Ureter (tissue), 1 donor: Measurements from ENCODE around the gene PLCG2. TPM values are rescaled to one million over a fixed set of nuclear protein-coding genes. Genes with fewer than 3 reads are reported as not detected.
"Not testable (repeated sequence)": the region's sequence is repeated elsewhere in the genome, so short reads cannot be mapped to it uniquely, and the experiment has no call there.

ENCODE experiments used
- DNase-seq: peaks from one replicate; pipeline ENCODE4 v3.0.0-alpha.2; 2020; ENCODE audit warnings: low spot score
- total RNA-seq: library from RNA; stranded (reverse); gene quantifications from one replicate; pipeline ENCODE4 v1.2.4, GENCODE V29; 2023
- donor health status: DM: yes; HTN: yes; CAD: no.

The PLCG2 gene
- total RNA-seq, 1 donor from 2014 or later: 37.6 TPM

- DNase-seq: no peak
Observed at GRCh38 chr16:81754858-81755257, 24.2 kb upstream of the PLCG2 start.

- no peak for DNase-seq
Observed at GRCh38 chr16:81755915-81756614, 23.0 kb upstream of the PLCG2 start.

GRCh38 chr16:81756615-81757356, 22.3 kb upstream of the PLCG2 start:
- DNase-seq: no peak

- no peak for DNase-seq
Observed at GRCh38 chr16:81758376-81758775, 20.7 kb upstream of the PLCG2 start.

- not testable (repeated sequence) for DNase-seq
Observed at GRCh38 chr16:81762322-81762721, 16.8 kb upstream of the PLCG2 start.

GRCh38 chr16:81765111-81765919, 13.8 kb upstream of the PLCG2 start:
- DNase-seq: no peak

DNA sequence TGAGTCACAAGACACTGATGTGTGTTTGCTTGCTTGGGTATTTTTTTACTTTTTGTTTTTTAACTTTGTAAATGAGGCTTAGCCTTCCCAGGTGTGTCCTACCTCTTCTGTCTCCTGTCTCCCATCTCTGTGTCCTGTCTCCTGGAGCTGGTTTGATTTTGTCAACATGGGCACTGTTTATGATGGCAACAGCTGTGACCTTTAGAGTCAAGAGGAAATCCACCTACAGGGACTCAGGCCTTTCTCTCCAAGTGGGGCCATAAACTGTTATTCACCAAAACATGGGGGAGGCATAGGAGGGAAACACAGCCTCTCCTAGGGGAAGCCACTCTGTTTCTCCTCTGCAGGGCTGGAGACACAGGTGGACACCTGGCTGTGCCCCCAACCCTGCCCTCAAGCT, 13.1 kb upstream of the PLCG2 start:
- DNase-seq: no peak

DNA sequence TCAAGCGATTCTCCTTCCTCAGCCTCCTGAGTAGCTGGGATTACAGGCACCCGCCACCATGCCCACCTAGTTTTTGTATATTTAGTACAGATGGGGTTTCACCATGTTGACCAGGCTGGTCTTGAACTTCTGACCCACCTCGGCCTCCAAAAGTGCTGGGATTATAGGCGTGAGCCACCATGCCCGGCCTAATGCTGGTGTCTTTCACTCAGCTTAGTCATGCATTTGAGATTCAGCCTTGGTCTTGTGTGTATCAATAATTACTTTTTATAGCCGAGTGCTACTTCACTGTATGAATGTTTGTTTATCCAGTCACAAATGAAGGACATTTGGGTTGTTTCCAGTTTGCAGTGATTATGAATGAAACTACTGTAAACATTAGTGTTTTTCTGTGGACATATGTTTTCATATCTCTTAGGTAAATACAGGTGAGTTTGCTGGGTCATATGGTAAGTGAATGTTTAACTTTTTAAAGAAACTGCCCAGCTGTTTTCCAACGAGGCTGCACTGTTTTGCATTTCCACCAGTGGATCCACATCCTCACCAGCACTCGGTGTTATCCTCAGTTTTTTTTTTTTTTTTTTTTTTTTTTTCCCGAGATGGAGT, 11.0 kb upstream of the PLCG2 start:
- DNase-seq: no peak

- no peak for DNase-seq
Observed at GRCh38 chr16:81770008-81770407, 9.1 kb upstream of the PLCG2 start.

DNA sequence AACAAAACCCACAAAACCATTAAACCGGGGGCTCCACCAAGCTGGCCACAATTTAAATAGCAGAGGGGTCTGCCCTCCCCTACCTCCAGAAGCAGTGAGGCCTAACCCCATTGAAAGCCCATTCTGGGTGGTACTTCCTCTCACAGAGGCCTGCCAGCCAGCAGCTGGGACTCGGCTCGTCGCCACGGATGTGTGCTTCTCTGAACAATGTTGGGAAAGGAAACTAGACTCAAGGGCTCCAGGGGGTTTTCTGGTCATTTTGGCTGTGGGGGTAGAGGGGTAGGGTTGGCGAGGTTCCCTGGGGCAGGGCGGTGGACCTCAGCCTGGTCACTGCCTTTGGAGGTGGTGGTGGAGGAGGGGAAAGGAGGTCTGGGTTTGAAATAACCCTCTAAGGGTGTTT, 4.7 kb upstream of the PLCG2 start:
- DNase-seq: no peak

GRCh38 chr16:81775570-81775969, 3.5 kb upstream of the PLCG2 start:
- no peak for DNase-seq

- DNase-seq: no peak
Observed at GRCh38 chr16:81778231-81778630, 860 bp upstream of the PLCG2 start.

- DNase-seq: no peak
Observed at GRCh38 chr16:81779536-81780320, 637 bp downstream of the PLCG2 start.

- DNase-seq: no peak
Observed at GRCh38 chr16:81780350-81780749, 1.3 kb downstream of the PLCG2 start.

DNA sequence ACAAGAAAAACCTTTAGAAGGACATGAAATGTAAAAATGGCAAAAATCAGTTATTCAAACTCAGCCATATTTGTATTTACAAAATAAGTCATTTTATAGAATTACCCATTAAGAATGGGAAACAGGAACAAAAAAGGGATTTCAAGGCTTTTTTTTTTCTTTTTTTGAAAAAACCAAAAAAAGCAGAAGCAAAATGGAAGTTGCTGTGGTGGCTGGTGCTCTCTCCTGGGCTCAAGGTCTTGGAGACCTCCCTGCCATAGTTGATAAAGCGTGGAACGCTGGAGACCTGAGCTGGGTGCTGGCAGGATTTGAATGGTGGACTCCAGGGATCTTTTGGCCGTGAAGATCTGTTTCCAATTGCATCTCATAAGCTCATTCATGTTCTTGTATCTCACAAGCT, 3.1 kb downstream of the PLCG2 start:
- DNase-seq: no peak

GRCh38 chr16:81784072-81784795, 5.1 kb downstream of the PLCG2 start:
- DNase-seq: no peak

- DNase-seq: no peak
Observed at GRCh38 chr16:81785138-81785924, 6.2 kb downstream of the PLCG2 start.

DNA sequence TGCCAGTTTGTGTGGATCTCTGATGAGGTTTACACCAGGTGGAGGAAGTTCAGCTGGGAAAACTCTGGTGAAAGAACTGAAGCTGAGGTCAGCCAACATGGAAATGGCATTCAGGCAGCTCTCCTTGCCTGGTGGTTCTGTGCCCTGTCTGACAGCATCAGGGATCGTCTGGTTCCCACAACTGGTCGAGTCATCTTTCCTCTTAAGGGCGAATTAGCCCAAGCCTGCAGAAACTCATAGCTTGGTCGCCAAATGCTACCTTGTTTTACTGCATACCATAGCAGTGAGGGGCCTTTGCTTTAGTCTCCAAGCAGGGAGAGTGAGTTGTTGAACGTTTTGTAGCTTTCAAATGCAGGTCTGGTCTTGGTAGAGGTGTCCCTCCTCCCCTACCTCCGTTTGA, 7.2 kb downstream of the PLCG2 start:
- DNase-seq: no peak

DNA sequence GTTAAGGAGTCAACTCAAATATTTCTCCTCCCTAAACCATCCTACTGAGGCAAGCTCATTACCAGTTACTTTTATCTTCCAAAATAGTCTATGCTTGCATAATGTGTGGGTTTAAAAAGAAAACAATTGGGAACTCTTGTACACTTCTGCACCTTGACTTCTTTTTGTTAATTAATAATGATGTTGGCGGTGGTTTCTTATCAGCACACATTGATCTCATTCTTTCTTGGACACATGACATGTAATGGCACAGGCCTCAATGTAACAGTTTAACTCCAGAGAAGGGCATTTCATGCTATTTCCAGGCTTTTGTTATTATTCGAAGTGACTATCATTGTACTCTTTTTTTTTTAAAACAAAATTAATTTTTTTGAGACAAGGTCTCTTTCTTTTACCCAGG, 7.8 kb downstream of the PLCG2 start:
- DNase-seq: no peak

DNA sequence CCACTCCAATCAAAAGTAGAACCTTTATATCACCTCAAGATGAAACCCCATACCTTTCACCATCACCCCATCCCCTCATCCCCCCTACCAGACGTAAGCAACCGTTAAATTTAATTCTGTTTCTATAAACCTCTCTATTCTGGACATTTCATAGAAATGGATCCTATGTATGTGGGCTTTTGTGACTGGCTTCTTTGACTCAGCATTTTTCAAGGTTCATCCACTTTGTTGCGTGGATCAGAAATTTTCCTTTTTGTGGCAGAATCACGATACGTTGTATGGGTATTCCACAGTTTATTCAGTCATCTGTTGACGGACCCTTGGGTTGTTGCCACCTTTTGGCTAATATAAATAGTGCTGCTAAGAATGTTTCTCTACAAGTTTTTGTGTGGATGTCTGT, 8.6 kb downstream of the PLCG2 start:
- DNase-seq: no peak
